ENCODE data around the gene FOXP1. TPM values are rescaled to one million over a fixed set of nuclear protein-coding genes. Genes with fewer than 3 reads are reported as not detected.

Gene FOXP1
- total and polyA plus RNA-seq, 12 donors = 7.6 to 42.7 (median 24.3) TPM

- intact Hi-C loops (cut with DNase I) = no loop called here
- DNase-seq = no peak
Measured at GRCh38 chr3:71485896-71486295, 97.6 kb downstream of the FOXP1 start.

GRCh38 chr3:71484452-71484851 lies 99.1 kb downstream of the FOXP1 start:
- no peaks in the 10 kb centered on the region for H3K4me1 ChIP-seq (replicated peaks in 1 of 2)
- no peaks in the 10 kb centered on the region for H3K9me3 ChIP-seq (replicated peaks in 1 of 3)
- no peaks in the 10 kb centered on the region for H3K27me3 ChIP-seq
- no peak for DNase-seq
- intact Hi-C loops (cut with DNase I) = no loop called here
- 81 to 97% (median 94%) methylated on average over 5 of the region's 5 CpGs for WGBS, 4 donors
- H3K36me3 ChIP-seq (replicated peaks in 1 of 2) = no peaks in the 10 kb centered on the region
- no peak overlapping the region for H3K27ac ChIP-seq
- no peak overlapping the region for H3K4me3 ChIP-seq
- TF ChIP-seq POLR2A (IDR thresholded peaks at IDR 0.05) = no peak
- TF ChIP-seq, protein P1, sequence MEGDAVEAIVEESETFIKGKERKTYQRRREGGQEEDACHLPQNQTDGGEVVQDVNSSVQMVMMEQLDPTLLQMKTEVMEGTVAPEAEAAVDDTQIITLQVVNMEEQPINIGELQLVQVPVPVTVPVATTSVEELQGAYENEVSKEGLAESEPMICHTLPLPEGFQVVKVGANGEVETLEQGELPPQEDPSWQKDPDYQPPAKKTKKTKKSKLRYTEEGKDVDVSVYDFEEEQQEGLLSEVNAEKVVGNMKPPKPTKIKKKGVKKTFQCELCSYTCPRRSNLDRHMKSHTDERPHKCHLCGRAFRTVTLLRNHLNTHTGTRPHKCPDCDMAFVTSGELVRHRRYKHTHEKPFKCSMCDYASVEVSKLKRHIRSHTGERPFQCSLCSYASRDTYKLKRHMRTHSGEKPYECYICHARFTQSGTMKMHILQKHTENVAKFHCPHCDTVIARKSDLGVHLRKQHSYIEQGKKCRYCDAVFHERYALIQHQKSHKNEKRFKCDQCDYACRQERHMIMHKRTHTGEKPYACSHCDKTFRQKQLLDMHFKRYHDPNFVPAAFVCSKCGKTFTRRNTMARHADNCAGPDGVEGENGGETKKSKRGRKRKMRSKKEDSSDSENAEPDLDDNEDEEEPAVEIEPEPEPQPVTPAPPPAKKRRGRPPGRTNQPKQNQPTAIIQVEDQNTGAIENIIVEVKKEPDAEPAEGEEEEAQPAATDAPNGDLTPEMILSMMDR (IDR thresholded peaks at IDR 0.05) = no peak

More at GRCh38 chr3:71485896-71486295, 97.6 kb downstream of the FOXP1 start:
- no peaks in the 10 kb centered on the region for H3K4me1 ChIP-seq (replicated peaks in 1 of 2)
- no peak overlapping the region for H3K27ac ChIP-seq
- 63 to 80% (median 70%) methylated on average over 1 of the region's 1 CpG for WGBS, 4 donors
- H3K9me3 ChIP-seq (replicated peaks in 1 of 3) = peaks cover 0 to under 1% (median 0%) of the 10 kb centered on the region in 3 donors
- H3K27me3 ChIP-seq = no peaks in the 10 kb centered on the region
- no peaks in the 10 kb centered on the region for H3K36me3 ChIP-seq (replicated peaks in 1 of 2)
- H3K4me3 ChIP-seq = no peak overlapping the region
- TF ChIP-seq, protein P1 (IDR thresholded peaks at IDR 0.05) = no peak
- TF ChIP-seq POLR2A (IDR thresholded peaks at IDR 0.05) = no peak

DNA sequence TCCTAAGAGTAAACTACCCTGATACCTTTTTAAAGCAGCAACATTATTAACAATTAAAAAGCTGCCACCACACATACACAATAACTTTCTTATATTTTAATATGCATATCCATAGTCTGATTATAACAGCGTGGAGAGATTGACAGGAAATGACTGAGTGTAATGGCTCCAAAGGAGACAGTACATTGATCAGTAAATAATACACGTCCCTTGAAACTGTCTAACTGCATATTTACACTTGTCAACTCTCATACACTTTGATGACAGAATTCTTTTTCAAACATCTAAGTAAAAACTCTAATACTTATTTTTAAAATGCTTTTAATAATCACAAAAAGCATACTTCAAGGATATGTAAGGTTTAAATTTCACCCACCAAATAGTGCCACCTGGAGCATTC lies 99.5 kb downstream of the FOXP1 start:
- intact Hi-C loops (cut with DNase I) = no loop called here
- TF ChIP-seq POLR2A (IDR thresholded peaks at IDR 0.05) = no peak
- TF ChIP-seq, protein P1 (IDR thresholded peaks at IDR 0.05) = no peak
- no peaks in the 10 kb centered on the region for H3K9me3 ChIP-seq (replicated peaks in 1 of 3)
- WGBS, 4 donors = 92 to 99% (median 94%) methylated on average over 2 of the region's 2 CpGs
- H3K4me3 ChIP-seq = no peak overlapping the region
- H3K4me1 ChIP-seq (replicated peaks in 1 of 2) = no peaks in the 10 kb centered on the region
- H3K27me3 ChIP-seq = no peaks in the 10 kb centered on the region
- H3K36me3 ChIP-seq (replicated peaks in 1 of 2) = no peaks in the 10 kb centered on the region
- no peak overlapping the region for H3K27ac ChIP-seq
- DNase-seq = no peak

GRCh38 chr3:71482771-71483170 lies 100.8 kb downstream of the FOXP1 start:
- H3K27ac ChIP-seq = no peak overlapping the region
- no peaks in the 10 kb centered on the region for H3K9me3 ChIP-seq (replicated peaks in 1 of 3)
- intact Hi-C loops (cut with DNase I) = no loop called here
- H3K27me3 ChIP-seq = no peaks in the 10 kb centered on the region
- no peak overlapping the region for H3K4me3 ChIP-seq
- WGBS, 4 donors = 90 to 97% (median 93%) methylated on average over 5 of the region's 5 CpGs
- TF ChIP-seq, protein P1 (IDR thresholded peaks at IDR 0.05) = no peak
- TF ChIP-seq POLR2A (IDR thresholded peaks at IDR 0.05) = no peak
- no peaks in the 10 kb centered on the region for H3K36me3 ChIP-seq (replicated peaks in 1 of 2)
- no peak for DNase-seq
- H3K4me1 ChIP-seq (replicated peaks in 1 of 2) = peaks cover 0 to 9% of the 10 kb centered on the region in 2 donors

Measured in adrenal gland (tissue), 12 donors.